Loucy (cell line): ENCODE results near the gene PHTF2.

Experiments used
- CTCF ChIP-seq: fragments of 200-600 bp; sonication (generic); conservative IDR thresholded peaks from 2 replicates; pipeline ENCODE4 v1.5.1; 2014; ENCODE audit warnings: mild to moderate bottlenecking, antibody characterized with exemption, low read length
- EZH2phosphoT487 ChIP-seq: fragments of 200-600 bp; IDR thresholded peaks from 2 replicates; pipeline ENCODE4 v1.6.1; 2018; ENCODE audit warnings: antibody characterized with exemption, mild to moderate bottlenecking, moderate library complexity, borderline replicate concordance

GRCh38 chr7:77771901-77772300 lies 26.7 kb upstream of the PHTF2 start:
- TF ChIP-seq CTCF (no peak), EZH2phosphoT487 (no peak)
